ENCODE results near the gene KRT7. TPM values are rescaled to one million over a fixed set of nuclear protein-coding genes. Genes with fewer than 3 reads are reported as not detected.

Gene KRT7
- total RNA-seq, 4 donors from 2014 or later, result 2.5 to 248 (median 111) TPM

DNA sequence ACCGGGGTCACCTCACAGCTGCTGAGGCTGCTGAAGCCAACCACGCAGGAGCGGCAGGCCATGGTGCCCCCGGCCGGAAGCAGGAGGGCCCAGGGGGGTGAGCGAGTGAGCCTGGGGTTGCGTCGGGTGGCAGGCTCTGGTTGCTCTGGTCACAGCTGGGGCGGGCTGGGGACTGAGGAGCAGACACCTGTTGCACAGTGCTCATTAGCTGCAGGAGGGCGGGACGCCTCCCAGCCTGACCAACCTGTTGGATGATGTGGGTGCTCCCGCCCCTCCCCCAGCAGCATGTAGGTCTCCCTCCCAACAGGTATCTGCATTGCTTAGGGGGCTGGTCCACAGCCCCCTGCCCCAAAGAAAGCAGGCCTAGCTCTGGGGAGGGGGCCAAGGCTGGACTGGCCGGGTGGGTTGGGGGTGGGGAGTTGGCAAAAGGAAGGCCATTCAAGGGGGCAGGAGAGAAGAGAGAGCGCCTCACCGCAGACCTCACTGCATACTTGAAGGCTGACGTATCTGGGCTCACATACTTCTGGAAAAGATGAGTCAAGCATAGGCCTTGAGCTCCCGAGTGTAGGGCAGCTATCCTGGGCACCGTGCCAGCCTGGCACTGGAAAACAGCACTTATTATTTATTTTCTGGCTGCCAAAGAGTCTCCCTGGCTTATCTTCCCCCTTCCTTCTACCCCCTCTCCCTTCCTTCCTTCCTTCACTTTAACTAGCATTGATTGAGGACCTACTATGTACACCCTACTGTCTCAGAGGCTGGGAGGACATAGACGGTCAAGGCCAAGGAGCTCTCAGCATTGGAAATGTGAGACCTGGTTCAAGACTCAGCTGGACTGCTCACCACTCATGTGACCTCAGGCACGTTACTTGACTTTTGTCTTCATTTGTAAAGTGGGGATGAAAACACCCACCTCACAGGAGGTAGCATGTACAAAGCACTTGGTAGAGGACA, 40.9 kb upstream of the KRT7 start, which contains the start of gene KRT80:
Gene KRT80, minus strand, starts transcription at position 174 of the 951 bp plus-strand sequence. Its CDS starts 112 bp downstream, at position 62.
- ATAC-seq (ENCODE audit: low FRiP score), result peak; percentile 90
- TF ChIP-seq, protein P1, sequence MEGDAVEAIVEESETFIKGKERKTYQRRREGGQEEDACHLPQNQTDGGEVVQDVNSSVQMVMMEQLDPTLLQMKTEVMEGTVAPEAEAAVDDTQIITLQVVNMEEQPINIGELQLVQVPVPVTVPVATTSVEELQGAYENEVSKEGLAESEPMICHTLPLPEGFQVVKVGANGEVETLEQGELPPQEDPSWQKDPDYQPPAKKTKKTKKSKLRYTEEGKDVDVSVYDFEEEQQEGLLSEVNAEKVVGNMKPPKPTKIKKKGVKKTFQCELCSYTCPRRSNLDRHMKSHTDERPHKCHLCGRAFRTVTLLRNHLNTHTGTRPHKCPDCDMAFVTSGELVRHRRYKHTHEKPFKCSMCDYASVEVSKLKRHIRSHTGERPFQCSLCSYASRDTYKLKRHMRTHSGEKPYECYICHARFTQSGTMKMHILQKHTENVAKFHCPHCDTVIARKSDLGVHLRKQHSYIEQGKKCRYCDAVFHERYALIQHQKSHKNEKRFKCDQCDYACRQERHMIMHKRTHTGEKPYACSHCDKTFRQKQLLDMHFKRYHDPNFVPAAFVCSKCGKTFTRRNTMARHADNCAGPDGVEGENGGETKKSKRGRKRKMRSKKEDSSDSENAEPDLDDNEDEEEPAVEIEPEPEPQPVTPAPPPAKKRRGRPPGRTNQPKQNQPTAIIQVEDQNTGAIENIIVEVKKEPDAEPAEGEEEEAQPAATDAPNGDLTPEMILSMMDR (IDR thresholded peaks at IDR 0.05), result no peak
- DNase-seq (ENCODE audit: low spot score), result peak; percentile 92

- DNase-seq (ENCODE audit: low spot score) (no peak), ATAC-seq (ENCODE audit: low FRiP score) (no peak)
- TF ChIP-seq, protein P1 (IDR thresholded peaks at IDR 0.05), result no peak
Observed at GRCh38 chr12:52193532-52193931, 39.5 kb upstream of the KRT7 start.

DNA sequence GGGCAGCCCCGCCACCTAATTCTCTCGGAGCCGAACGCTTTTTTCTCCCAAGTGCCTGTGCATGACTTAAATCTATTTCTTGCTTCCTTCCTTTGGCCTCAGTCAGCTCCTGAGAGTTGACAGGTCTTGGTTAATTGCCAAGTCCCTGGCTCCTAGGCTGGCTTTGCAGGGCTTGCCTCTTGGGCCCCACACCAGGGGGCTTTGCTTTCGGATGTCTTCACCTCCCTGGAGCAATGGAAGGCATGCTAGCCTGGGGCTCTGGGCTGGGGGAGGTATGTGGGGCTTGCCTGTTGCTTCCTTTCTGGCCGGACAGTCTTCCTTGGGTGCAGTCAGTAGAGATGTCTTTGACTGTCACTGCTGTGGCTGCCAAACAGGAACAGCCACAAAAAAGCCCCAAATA, 39.1 kb upstream of the KRT7 start:
- ATAC-seq (ENCODE audit: low FRiP score) (no peak), DNase-seq (ENCODE audit: low spot score) (no peak)
- TF ChIP-seq, protein P1 (IDR thresholded peaks at IDR 0.05), result no peak

DNA sequence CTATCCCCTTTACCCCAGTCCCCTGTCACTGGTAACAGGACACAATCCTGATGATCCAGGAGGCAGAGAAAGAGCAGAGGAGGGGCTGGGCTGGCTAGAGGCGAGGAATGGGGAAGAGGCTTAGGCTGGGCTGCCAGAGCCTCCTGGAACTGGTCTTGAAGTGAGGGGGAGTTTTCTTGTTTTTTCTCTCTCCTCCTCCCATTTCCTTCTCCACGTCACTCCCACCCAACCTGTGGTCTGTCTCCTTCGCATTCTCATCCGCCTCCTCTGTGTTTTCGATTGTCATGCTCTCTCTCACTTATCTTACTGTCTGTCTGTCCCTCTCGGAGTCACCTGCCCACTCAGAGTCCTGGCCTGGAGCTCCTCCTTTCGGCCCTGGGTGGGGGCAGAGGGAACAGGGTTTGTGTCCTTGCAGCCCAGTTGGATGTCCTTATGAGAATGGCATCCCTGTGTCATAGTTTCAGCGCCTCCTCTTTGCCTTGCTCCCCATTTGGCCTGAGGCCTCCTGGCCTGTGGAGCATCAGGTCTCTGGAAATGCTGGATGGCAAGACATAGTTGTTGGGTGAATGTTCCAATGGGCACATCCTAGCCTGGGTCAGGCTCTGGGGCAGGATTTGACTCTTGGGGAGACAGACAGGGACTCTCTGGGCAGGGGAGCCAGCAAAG, 37.8 kb upstream of the KRT7 start:
- TF ChIP-seq, protein P1 (IDR thresholded peaks at IDR 0.05), result no peak
- ATAC-seq (ENCODE audit: low FRiP score), result peak; percentile 33
- DNase-seq (ENCODE audit: low spot score), result no peak

GRCh38 chr12:52197371-52198231, 35.4 kb upstream of the KRT7 start:
- ATAC-seq (ENCODE audit: low FRiP score) (no peak), DNase-seq (ENCODE audit: low spot score) (no peak)
- TF ChIP-seq, protein P1 (IDR thresholded peaks at IDR 0.05), result no peak

- DNase-seq (ENCODE audit: low spot score) (no peak), ATAC-seq (ENCODE audit: low FRiP score) (no peak)
- TF ChIP-seq, protein P1 (IDR thresholded peaks at IDR 0.05), result no peak
Observed at GRCh38 chr12:52198454-52199215, 34.4 kb upstream of the KRT7 start.

Measured in omental fat pad (tissue), 4 donors.